Measurements from ENCODE around the gene PRKG2.

DNA sequence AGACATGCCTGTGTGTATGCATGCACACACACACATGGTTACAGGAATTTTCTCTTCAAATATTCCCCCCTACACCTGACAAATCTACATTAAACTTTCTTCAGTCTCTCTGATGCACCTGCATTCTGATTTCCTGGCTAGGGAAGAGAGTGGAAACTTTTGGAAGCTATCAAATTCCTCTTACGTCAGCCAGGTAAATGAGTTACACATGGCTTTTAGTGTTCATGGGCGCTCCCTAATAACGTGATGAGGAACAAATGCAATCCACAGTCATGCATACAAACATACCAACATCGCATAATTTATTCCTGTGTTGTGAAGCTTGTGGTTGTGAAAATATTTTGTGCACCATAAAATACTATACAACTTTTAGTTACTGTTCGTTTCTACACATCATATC is 149.6 kb downstream of the PRKG2 start:
- TF ChIP-seq, protein P1, sequence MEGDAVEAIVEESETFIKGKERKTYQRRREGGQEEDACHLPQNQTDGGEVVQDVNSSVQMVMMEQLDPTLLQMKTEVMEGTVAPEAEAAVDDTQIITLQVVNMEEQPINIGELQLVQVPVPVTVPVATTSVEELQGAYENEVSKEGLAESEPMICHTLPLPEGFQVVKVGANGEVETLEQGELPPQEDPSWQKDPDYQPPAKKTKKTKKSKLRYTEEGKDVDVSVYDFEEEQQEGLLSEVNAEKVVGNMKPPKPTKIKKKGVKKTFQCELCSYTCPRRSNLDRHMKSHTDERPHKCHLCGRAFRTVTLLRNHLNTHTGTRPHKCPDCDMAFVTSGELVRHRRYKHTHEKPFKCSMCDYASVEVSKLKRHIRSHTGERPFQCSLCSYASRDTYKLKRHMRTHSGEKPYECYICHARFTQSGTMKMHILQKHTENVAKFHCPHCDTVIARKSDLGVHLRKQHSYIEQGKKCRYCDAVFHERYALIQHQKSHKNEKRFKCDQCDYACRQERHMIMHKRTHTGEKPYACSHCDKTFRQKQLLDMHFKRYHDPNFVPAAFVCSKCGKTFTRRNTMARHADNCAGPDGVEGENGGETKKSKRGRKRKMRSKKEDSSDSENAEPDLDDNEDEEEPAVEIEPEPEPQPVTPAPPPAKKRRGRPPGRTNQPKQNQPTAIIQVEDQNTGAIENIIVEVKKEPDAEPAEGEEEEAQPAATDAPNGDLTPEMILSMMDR (IDR thresholded peaks at IDR 0.05) = no peak
- no peak for TF ChIP-seq POLR2A (IDR thresholded peaks at IDR 0.05)
